Lower leg skin (tissue), 4 donors: Measurements from ENCODE around the gene EML6. TPM values are rescaled to one million over a fixed set of nuclear protein-coding genes. Genes with fewer than 3 reads are reported as not detected.

Experiments
- DNase-seq, 2 donors: peaks; one replicate each; pipeline ENCODE4 v3.0.0-alpha.2; 2019; ENCODE audit warnings: low spot score in 2 of 2
- H3K4me3 ChIP-seq: fragments of 200-600 bp; sonication (generic); 2 replicates; pipeline ENCODE4 v1.5.1; 2017; ENCODE audit warnings: mild to moderate bottlenecking, low read depth; ENCODE audit not compliant: poor library complexity, severe bottlenecking
- POLR2A ChIP-seq, 2 donors: fragments of 450-650 bp; IDR thresholded peaks; one replicate each; pipeline ENCODE4 v1.6.1; 2016 to 2017; ENCODE audit warnings: antibody characterized with exemption in 2 of 2, mild to moderate bottlenecking in 1 of 2, moderate library complexity in 1 of 2
- WGBS, 2 donors: methylation state at CpG; one replicate each; pipeline ENCODE4 v1.1.5; 2018; 5-methylcytosine and 5-hydroxymethylcytosine counted together
- intact Hi-C: fragments of 100-400 bp; cut with DNase I; formaldehyde crosslinking; loops from one replicate; pipeline ENCODE4 v1.15.0; 2023; ENCODE audit warnings: low total_unique reads
- total RNA-seq, 4 donors: library from RNA; depleted of rRNA; stranded (reverse); fragments of >200 nt; gene quantifications; one replicate each; pipeline ENCODE4 v1.1.0, GENCODE V29; 2016
- TF ChIP-seq, protein P1 (sequence below), 3 donors: fragments of 450-650 bp; IDR thresholded peaks; one replicate each; pipeline ENCODE4 v1.5.1; 2016; ENCODE audit warnings: antibody characterized with exemption in 3 of 3, mild to moderate bottlenecking in 3 of 3, moderate library complexity in 2 of 3

EML6 gene
- total RNA-seq, 4 donors from 2014 or later = 1.8 to 4.4 (median 3.3) TPM

DNA sequence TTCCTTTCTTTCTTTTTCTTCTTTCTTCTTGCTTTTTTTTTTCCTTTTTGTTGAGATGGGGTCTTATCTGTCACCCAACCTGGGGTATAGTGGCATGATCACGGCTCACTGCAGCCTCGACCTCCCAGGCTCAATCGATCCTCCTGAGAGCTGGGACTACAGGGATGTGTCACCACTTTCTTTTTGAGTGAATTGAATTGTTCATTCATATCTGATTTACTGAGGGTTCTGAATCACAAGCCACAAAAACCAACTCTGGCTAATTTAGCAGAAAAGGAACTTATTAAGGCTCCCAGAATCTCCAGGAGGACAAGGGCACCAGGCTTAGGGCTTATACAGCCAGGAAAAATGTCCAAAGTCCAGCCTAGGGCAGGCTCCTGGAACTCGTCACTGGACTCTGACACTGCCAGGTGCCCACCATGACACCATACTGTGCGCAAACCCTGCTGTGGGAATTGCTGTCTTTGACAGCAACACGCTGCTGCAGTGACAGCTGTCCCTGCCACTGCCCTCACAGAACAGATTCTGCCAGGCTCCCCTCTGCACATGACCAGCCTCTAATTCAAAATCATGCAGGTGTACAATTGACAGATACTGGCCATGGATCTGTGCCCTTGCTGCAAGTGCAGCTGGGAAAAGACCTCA, 42.9 kb upstream of the EML6 start:
- DNase-seq = no peak
- TF ChIP-seq, protein P1, sequence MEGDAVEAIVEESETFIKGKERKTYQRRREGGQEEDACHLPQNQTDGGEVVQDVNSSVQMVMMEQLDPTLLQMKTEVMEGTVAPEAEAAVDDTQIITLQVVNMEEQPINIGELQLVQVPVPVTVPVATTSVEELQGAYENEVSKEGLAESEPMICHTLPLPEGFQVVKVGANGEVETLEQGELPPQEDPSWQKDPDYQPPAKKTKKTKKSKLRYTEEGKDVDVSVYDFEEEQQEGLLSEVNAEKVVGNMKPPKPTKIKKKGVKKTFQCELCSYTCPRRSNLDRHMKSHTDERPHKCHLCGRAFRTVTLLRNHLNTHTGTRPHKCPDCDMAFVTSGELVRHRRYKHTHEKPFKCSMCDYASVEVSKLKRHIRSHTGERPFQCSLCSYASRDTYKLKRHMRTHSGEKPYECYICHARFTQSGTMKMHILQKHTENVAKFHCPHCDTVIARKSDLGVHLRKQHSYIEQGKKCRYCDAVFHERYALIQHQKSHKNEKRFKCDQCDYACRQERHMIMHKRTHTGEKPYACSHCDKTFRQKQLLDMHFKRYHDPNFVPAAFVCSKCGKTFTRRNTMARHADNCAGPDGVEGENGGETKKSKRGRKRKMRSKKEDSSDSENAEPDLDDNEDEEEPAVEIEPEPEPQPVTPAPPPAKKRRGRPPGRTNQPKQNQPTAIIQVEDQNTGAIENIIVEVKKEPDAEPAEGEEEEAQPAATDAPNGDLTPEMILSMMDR (IDR thresholded peaks at IDR 0.05) = no peak
- no peak for TF ChIP-seq POLR2A (IDR thresholded peaks at IDR 0.05)
- intact Hi-C loops = no loop called here
- no peak overlapping the region for H3K4me3 ChIP-seq
- 71 to 72% methylated on average over 6 of the region's 6 CpGs for WGBS, 2 donors

DNA sequence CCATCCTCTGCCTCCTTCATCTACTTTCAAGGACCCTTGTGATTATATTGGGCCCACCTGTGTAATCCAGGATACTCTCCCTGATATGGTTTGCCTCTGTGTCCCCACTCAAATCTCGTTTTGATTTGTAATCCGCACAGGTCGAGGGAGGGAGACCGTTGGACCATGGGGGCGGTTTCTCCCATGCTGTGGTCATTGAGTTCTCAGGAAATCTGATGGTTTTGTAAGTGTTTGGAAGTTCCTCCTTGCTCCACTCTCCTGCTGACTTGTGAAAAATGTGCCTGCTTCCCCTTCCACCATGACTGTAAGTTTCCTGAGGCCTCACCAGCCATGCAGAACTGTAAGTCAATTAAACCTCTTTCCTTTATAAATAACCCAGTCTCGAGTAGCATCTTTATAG, 42.0 kb upstream of the EML6 start:
- intact Hi-C loops = no loop called here
- no peak for DNase-seq
- no peak overlapping the region for H3K4me3 ChIP-seq
- no peak for TF ChIP-seq POLR2A (IDR thresholded peaks at IDR 0.05)
- TF ChIP-seq, protein P1 (IDR thresholded peaks at IDR 0.05) = no peak
- WGBS, 2 donors = 84 to 90% methylated on average over 6 of the region's 6 CpGs

DNA sequence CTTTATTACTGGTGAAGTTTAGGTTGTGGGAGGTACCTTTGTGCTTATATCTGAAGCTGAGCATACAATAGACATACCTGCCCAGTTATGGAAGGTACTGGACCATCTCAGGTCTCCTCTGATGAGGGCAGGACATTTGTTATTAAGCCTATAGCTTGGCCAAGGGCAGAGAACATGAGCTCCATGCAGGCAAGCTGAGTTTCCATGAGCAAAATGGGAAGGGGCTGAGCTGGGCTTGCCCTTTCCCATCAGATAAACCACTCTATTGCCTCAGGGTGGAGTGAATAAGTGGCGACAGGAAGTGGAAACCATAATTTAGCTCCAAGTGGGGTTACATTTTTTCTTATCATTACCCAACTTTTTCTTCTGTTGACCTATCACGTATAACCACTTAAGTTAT, 39.9 kb upstream of the EML6 start:
- 65 to 66% methylated on average over 2 of the region's 2 CpGs for WGBS, 2 donors
- intact Hi-C loops = no loop called here
- no peak overlapping the region for H3K4me3 ChIP-seq
- TF ChIP-seq POLR2A (IDR thresholded peaks at IDR 0.05) = no peak
- TF ChIP-seq, protein P1 (IDR thresholded peaks at IDR 0.05) = no peak
- DNase-seq = no peak

DNA sequence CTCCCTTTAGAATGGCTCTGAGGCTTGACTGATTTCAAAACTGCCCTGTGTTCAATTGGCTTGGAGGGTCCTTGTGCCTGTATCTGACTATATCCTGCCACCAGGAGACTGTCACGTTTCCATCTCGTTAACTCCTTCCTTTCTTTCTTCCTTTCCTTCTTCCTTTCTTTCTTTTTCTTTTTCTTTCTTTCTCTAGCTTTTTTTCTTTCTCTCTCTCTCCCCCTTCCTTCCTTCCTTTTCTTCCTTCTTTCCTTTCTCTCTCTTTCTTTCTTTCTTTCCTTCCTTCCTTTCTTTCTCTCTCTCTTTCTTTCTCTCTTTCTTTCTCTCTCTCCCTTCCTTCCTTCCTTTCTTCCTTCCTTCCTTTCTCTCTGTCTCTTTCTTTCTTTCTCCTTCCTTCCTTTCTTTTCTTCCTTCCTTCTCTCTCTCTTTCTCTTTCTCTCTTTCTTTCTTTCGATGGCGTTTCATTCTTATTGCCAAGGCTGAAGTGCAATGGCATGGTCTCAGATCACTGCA, 38.1 kb upstream of the EML6 start:
- intact Hi-C loops = no loop called here
- TF ChIP-seq POLR2A (IDR thresholded peaks at IDR 0.05) = no peak
- TF ChIP-seq, protein P1 (IDR thresholded peaks at IDR 0.05) = no peak
- H3K4me3 ChIP-seq = no peak overlapping the region
- DNase-seq = no peak
- WGBS, 2 donors = 81 to 89% methylated on average over 4 of the region's 4 CpGs

DNA sequence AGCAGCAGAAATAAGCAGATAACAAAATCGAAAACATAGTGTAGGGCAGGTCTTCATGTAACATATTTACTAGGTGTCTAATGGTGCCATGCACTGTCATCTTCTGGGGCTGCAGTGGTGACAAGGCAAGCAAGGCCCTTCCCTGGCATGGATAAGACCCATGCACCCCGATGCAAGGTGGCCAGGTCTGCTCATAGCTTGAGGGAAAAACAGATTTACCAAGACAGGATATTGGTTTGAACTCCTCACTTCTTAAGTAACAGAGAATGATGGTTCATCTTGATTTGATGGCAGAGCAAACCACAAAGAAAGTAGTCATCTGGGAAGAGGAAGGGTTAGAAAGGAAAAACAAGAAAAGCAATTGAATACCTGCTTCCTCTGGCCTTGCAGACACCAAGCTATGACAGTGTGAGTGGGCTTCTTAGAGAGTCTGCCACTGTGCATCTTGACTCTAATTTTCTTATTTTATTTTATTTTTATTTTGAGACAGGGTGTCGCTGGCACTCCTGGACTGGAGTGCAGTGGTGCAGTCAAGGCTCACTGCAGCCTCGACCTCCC, 35.8 kb upstream of the EML6 start:
- WGBS, 2 donors = 86 to 91% methylated on average over 4 of the region's 4 CpGs
- intact Hi-C loops = no loop called here
- no peak for DNase-seq
- TF ChIP-seq, protein P1 (IDR thresholded peaks at IDR 0.05) = no peak
- no peak for TF ChIP-seq POLR2A (IDR thresholded peaks at IDR 0.05)
- H3K4me3 ChIP-seq = no peak overlapping the region
